RKO (cell line): ENCODE measurements around the gene DAB2IP.
"Not testable (repeated sequence)": the region's sequence is repeated elsewhere in the genome, so short reads cannot be mapped to it uniquely, and the experiment has no call there.

Experiments
- DNase-seq: peaks from one replicate; pipeline ENCODE4 v3.0.0-alpha.2; 2016; ENCODE audit warnings: low spot score

Gene DAB2IP

GRCh38 chr9:121794334-121794733 lies 142.9 kb downstream of the DAB2IP start:
- not testable (repeated sequence) for DNase-seq

GRCh38 chr9:121797081-121797480 lies 145.6 kb downstream of the DAB2IP start:
- DNase-seq: no peak

GRCh38 chr9:121798941-121799340 lies 147.5 kb downstream of the DAB2IP start:
- no peak for DNase-seq

GRCh38 chr9:121800376-121800775 lies 148.9 kb downstream of the DAB2IP start:
- no peak for DNase-seq

- DNase-seq: no peak
Observed at GRCh38 chr9:121801579-121801978, 150.1 kb downstream of the DAB2IP start.

GRCh38 chr9:121802753-121803152 lies 151.3 kb downstream of the DAB2IP start:
- DNase-seq: no peak

- no peak for DNase-seq
Observed at GRCh38 chr9:121807069-121807822, 155.8 kb downstream of the DAB2IP start.

- DNase-seq: no peak
Observed at GRCh38 chr9:121807823-121808278, 156.4 kb downstream of the DAB2IP start.

- no peak for DNase-seq
Observed at GRCh38 chr9:121808781-121809180, 157.3 kb downstream of the DAB2IP start.

- DNase-seq: no peak
Observed at GRCh38 chr9:121809356-121810050, 158.1 kb downstream of the DAB2IP start.

- no peak for DNase-seq
Observed at GRCh38 chr9:121810489-121810888, 159.1 kb downstream of the DAB2IP start.

- DNase-seq: no peak
Observed at GRCh38 chr9:121811140-121811539, 159.7 kb downstream of the DAB2IP start.

- DNase-seq: no peak
Observed at GRCh38 chr9:121811751-121812150, 160.3 kb downstream of the DAB2IP start.

GRCh38 chr9:121812159-121812735 lies 160.8 kb downstream of the DAB2IP start:
- no peak for DNase-seq

- no peak for DNase-seq
Observed at GRCh38 chr9:121813519-121814210, 162.2 kb downstream of the DAB2IP start.

- no peak for DNase-seq
Observed at GRCh38 chr9:121814594-121814993, 163.2 kb downstream of the DAB2IP start.

GRCh38 chr9:121815084-121815483 lies 163.7 kb downstream of the DAB2IP start:
- no peak for DNase-seq

- no peak for DNase-seq
Observed at GRCh38 chr9:121815546-121816448, 164.4 kb downstream of the DAB2IP start.

- no peak for DNase-seq
Observed at GRCh38 chr9:121816449-121816817, 165.0 kb downstream of the DAB2IP start.

GRCh38 chr9:121816845-121817450 lies 165.5 kb downstream of the DAB2IP start:
- DNase-seq: no peak

GRCh38 chr9:121817476-121817875 lies 166.0 kb downstream of the DAB2IP start:
- no peak for DNase-seq
